Smooth muscle cell (in vitro differentiated cells): ENCODE results near the gene HOXB6. TPM values are rescaled to one million over a fixed set of nuclear protein-coding genes. Genes with fewer than 3 reads are reported as not detected.
A peak's percentile ranks its signal among the peaks of the same experiment; 100 is the strongest.

Experiments used
- DNase-seq: peaks from one replicate; lab custom pipeline; 2025; ENCODE audit not compliant: unreplicated experiment; lab: John Stamatoyannopoulos, UW
- H2AFZ ChIP-seq: fragments of 200-600 bp; sonication (generic); 2 replicates; pipeline ENCODE4 v1.6.0; 2016; ENCODE audit warnings: antibody characterized with exemption, low read depth, mild to moderate bottlenecking
- H3F3A ChIP-seq: fragments of 200-600 bp; sonication (generic); 2 replicates; pipeline ENCODE4 v1.6.0; 2017; ENCODE audit warnings: antibody characterized with exemption, low read depth
- H3K27ac ChIP-seq: fragments of 200-600 bp; sonication (generic); 2 replicates; pipeline ENCODE4 v1.5.1; 2016; ENCODE audit warnings: low read depth, mild to moderate bottlenecking
- H3K27me3 ChIP-seq: fragments of 200-600 bp; sonication (generic); 2 replicates; pipeline ENCODE4 v1.6.1; 2016; ENCODE audit warnings: low read depth, mild to moderate bottlenecking
- H3K36me3 ChIP-seq: fragments of 200-600 bp; sonication (generic); 2 replicates; pipeline ENCODE4 v1.5.1; 2016; ENCODE audit warnings: low read depth
- H3K4me1 ChIP-seq: fragments of 200-600 bp; sonication (generic); 2 replicates; pipeline ENCODE4 v1.5.1; 2016; ENCODE audit warnings: low read depth
- H3K4me2 ChIP-seq: fragments of 200-600 bp; sonication (generic); 2 replicates; pipeline ENCODE4 v1.6.0; 2016; ENCODE audit warnings: mild to moderate bottlenecking
- H3K4me3 ChIP-seq: fragments of 200-600 bp; sonication (generic); 2 replicates; pipeline ENCODE4 v1.5.1; 2016; ENCODE audit warnings: mild to moderate bottlenecking
- H3K79me2 ChIP-seq: fragments of 200-600 bp; sonication (generic); 2 replicates; pipeline ENCODE4 v1.6.0; 2016; ENCODE audit warnings: low read depth, mild to moderate bottlenecking
- H3K9ac ChIP-seq: fragments of 200-600 bp; sonication (generic); 2 replicates; pipeline ENCODE4 v1.6.0; 2016; ENCODE audit warnings: low read depth
- H3K9me3 ChIP-seq: fragments of 200-600 bp; sonication (generic); replicated peaks from 2 replicates; pipeline ENCODE4 v1.5.1; 2016; ENCODE audit warnings: low read depth
- H4K20me1 ChIP-seq: fragments of 200-600 bp; sonication (generic); 2 replicates; pipeline ENCODE4 v1.6.0; 2016; ENCODE audit warnings: low read depth
- CTCF ChIP-seq: fragments of 200-600 bp; sonication (generic); IDR thresholded peaks from 2 replicates; pipeline ENCODE4 v1.5.1; 2017; ENCODE audit warnings: borderline replicate concordance, mild to moderate bottlenecking, antibody characterized with exemption; ENCODE audit not compliant: insufficient read depth, poor library complexity, severe bottlenecking
- WGBS: methylation state at CpG from one replicate; pipeline ENCODE4 v1.1.7; 2016; ENCODE audit warnings: low lambda C conversion rate; 5-methylcytosine and 5-hydroxymethylcytosine counted together
- polyA plus RNA-seq: library from polyadenylated mRNA; unstranded; fragments of >200 nt; fragmentation: Nextera tagmentation; extraction: Ambion mirVana; gene quantifications from 2 replicates; pipeline ENCODE4 v1.2.1, GENCODE V29; 2016
- total RNA-seq: library from RNA; depleted of rRNA; stranded (reverse); fragments of >200 nt; gene quantifications from 2 replicates; pipeline ENCODE4 v1.2.3, GENCODE V29; 2014

HOXB6 gene
- total and polyA plus RNA-seq, 2 experiments from 2014 or later = 6.3 to 9.3 TPM

GRCh38 chr17:48582750-48583069, 22.1 kb downstream of the HOXB6 start:
- no peak for TF ChIP-seq CTCF
- Histone ChIP-seq H2AFZ (no peak overlapping the region), H3K79me2 (peaks cover 69% of the 10 kb centered on the region), H3K4me1 (no peaks in the 10 kb centered on the region), H3K4me3 (no peak overlapping the region), H3K27ac (no peak overlapping the region), H3K9ac (no peak overlapping the region), H4K20me1 (peaks cover 96% of the 10 kb centered on the region), H3K4me2 (peak overlapping the region; percentile 87), H3K36me3 (no peaks in the 10 kb centered on the region), H3F3A (no peaks in the 10 kb centered on the region), H3K9me3 (no peaks in the 10 kb centered on the region), H3K27me3 (peaks cover 82% of the 10 kb centered on the region)
- no peak for DNase-seq
- 49% methylated on average over 7 of the region's 7 CpGs for WGBS

- Histone ChIP-seq H2AFZ (no peak overlapping the region), H3K27me3 (peaks cover 87% of the 10 kb centered on the region), H3K9me3 (no peaks in the 10 kb centered on the region), H3K4me3 (peak overlapping the region; percentile 19), H3K4me1 (peaks cover 7% of the 10 kb centered on the region), H3K36me3 (no peaks in the 10 kb centered on the region), H4K20me1 (peaks cover 97% of the 10 kb centered on the region), H3K9ac (no peak overlapping the region), H3K79me2 (peaks cover 69% of the 10 kb centered on the region), H3K4me2 (peak overlapping the region; percentile 90), H3F3A (no peaks in the 10 kb centered on the region), H3K27ac (no peak overlapping the region)
- 27% methylated on average over 26 of the region's 26 CpGs for WGBS
- DNase-seq = no peak
- TF ChIP-seq CTCF = no peak
Observed at GRCh38 chr17:48579760-48580554, 24.8 kb downstream of the HOXB6 start.

GRCh38 chr17:48579471-48579759, 25.4 kb downstream of the HOXB6 start:
- H3K79me2 ChIP-seq = peaks cover 67% of the 10 kb centered on the region
- H2AFZ ChIP-seq = no peak overlapping the region
- peaks cover 97% of the 10 kb centered on the region for H4K20me1 ChIP-seq
- H3K4me2 ChIP-seq = peak overlapping the region; percentile 90
- peaks cover 7% of the 10 kb centered on the region for H3K4me1 ChIP-seq
- DNase-seq = no peak
- H3K36me3 ChIP-seq = no peaks in the 10 kb centered on the region
- TF ChIP-seq CTCF = no peak
- H3K27ac ChIP-seq = no peak overlapping the region
- no peaks in the 10 kb centered on the region for H3K9me3 ChIP-seq
- H3K27me3 ChIP-seq = peaks cover 90% of the 10 kb centered on the region
- peak overlapping the region; percentile 53 for H3K4me3 ChIP-seq
- 34% methylated on average over 7 of the region's 7 CpGs for WGBS
- H3K9ac ChIP-seq = no peak overlapping the region
- no peaks in the 10 kb centered on the region for H3F3A ChIP-seq
